LNCaP clone FGC (cell line): ENCODE results near the gene ODAM.
"Not testable (repeated sequence)": the region's sequence is repeated elsewhere in the genome, so short reads cannot be mapped to it uniquely, and the experiment has no call there.

Experiments used
- DNase-seq: peaks from one replicate; pipeline ENCODE4 v3.0.0-alpha.2; 2011; ENCODE audit warnings: low read depth
- H3K4me3 ChIP-seq: 2 replicates; pipeline ENCODE4 v1.5.1; 2011; ENCODE audit warnings: mild to moderate bottlenecking, low read depth, low read length, control low read depth
- CTCF ChIP-seq: IDR thresholded peaks from 2 replicates; pipeline ENCODE4 v1.5.1; 2012; ENCODE audit warnings: mild to moderate bottlenecking; ENCODE audit not compliant: control insufficient read depth, insufficient read depth; ENCODE audit errors: extremely low read depth

Gene ODAM

GRCh38 chr4:70190579-70190978, 4.9 kb upstream of the ODAM start:
- no peak for DNase-seq
- H3K4me3 ChIP-seq = no peak overlapping the region
- no peak for TF ChIP-seq CTCF

GRCh38 chr4:70191647-70192046, 3.9 kb upstream of the ODAM start:
- TF ChIP-seq CTCF = no peak
- no peak for DNase-seq
- no peak overlapping the region for H3K4me3 ChIP-seq

GRCh38 chr4:70192895-70193294, 2.6 kb upstream of the ODAM start:
- H3K4me3 ChIP-seq = no peak overlapping the region
- TF ChIP-seq CTCF = no peak
- no peak for DNase-seq

- H3K4me3 ChIP-seq = no peak overlapping the region
- DNase-seq = no peak
- TF ChIP-seq CTCF = no peak
These were observed 1.3 kb downstream of the ODAM start for GRCh38 chr4:70196857-70197256.

- DNase-seq = peak; percentile 85
- H3K4me3 ChIP-seq = no peak overlapping the region
These were observed 2.3 kb downstream of the ODAM start for GRCh38 chr4:70197842-70198241.

GRCh38 chr4:70203601-70204000, 8.1 kb downstream of the ODAM start:
- H3K4me3 ChIP-seq = no peak overlapping the region
- DNase-seq = peak; percentile 62
- TF ChIP-seq CTCF = no peak

More at GRCh38 chr4:70197842-70198241, 2.3 kb downstream of the ODAM start:
- no peak for TF ChIP-seq CTCF

GRCh38 chr4:70212752-70213151, 17.2 kb downstream of the ODAM start:
- DNase-seq = not testable (repeated sequence)

GRCh38 chr4:70216109-70216508, 20.6 kb downstream of the ODAM start:
- DNase-seq, H3K4me3 ChIP-seq: not testable (repeated sequence)

More at GRCh38 chr4:70212752-70213151, 17.2 kb downstream of the ODAM start:
- not testable (repeated sequence) for H3K4me3 ChIP-seq

- H3K4me3 ChIP-seq = not testable (repeated sequence)
These were observed 21.0 kb downstream of the ODAM start for GRCh38 chr4:70216550-70216949.

GRCh38 chr4:70221389-70221788, 25.9 kb downstream of the ODAM start:
- H3K4me3 ChIP-seq, DNase-seq: not testable (repeated sequence)

More at GRCh38 chr4:70216550-70216949, 21.0 kb downstream of the ODAM start:
- DNase-seq = not testable (repeated sequence)

GRCh38 chr4:70221818-70222217, 26.3 kb downstream of the ODAM start:
- DNase-seq, H3K4me3 ChIP-seq: not testable (repeated sequence)
